ENCODE measurements around the gene ACAT2.
"Not testable (repeated sequence)": the region's sequence is repeated elsewhere in the genome, so short reads cannot be mapped to it uniquely, and the experiment has no call there.

ACAT2 gene

DNA sequence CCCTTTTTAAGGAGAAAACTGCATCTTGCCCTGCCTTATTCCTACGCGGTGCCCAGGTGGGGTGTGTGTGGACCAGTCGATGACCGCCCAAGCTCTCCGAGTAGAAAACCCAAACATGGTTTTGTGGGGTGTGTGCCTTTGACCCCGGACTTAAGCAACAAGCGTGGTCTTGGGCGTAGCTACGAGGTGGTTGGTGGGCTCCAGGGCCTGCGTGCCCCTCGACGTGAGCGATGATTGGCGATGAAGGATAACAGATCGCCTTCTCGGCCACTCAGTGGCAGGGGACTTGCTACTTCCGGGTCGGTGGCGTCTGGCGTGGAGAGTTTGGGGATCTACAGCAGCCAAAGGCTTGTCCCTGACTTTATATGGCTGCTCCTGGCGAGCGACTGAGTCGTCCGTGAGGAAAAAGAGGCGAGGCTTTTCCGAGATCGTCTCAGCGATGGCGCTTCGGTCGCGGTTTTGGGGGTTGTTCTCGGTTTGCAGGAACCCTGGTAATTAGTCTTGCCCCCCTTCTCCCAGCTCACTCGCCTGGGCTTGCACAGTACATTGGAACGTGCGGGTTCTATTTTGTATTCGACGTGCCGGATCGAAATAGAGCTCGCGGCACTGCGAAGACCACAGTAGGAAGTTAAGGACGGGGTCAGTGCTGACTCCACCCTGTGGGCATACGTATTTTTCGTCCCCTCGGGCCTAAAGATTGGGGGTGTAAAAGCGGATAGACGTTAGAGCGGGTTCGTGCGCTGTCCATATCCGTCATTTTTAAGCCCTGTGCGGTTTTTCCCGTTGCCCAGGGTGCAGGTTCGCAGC lies 28.5 kb downstream of the ACAT2 start, which contains the start of gene MRPL18:
TSS of gene MRPL18 (plus strand) at position 319 of the 807 bp plus-strand sequence. CDS start at position 440, 121 bp downstream.
- no peaks in the 10 kb centered on the region for H3K27me3 ChIP-seq (ENCODE audit: control insufficient read depth, low read length)
- H3K9me3 ChIP-seq (ENCODE audit: control insufficient read depth, insufficient read depth, low read length), result no peaks in the 10 kb centered on the region
- H3K36me3 ChIP-seq (ENCODE audit: control insufficient read depth, low read length), result peaks cover 84% of the 10 kb centered on the region
- TF ChIP-seq CTCF (IDR thresholded peaks at IDR 0.05; ENCODE audit: low read depth, low read length, poor library complexity, severe bottlenecking), result no peak
- H3K27ac ChIP-seq (ENCODE audit: low read depth, low read length), result peak within 1 kb of the TSS; percentile 84
- no peaks in the 10 kb centered on the region for H3K9me2 ChIP-seq (replicated peaks; ENCODE audit: control insufficient read depth, low read length)
- peaks cover 55% of the 10 kb centered on the region for H3K4me1 ChIP-seq (ENCODE audit: control insufficient read depth, low read length)
- peaks cover 23% of the 10 kb centered on the region for H4K20me1 ChIP-seq (ENCODE audit: control insufficient read depth, insufficient read depth, low read depth, low read length)
- H3F3A ChIP-seq (ENCODE audit: control insufficient read depth, insufficient read depth), result peaks cover 15% of the 10 kb centered on the region; the same call in 1 of the 2 replicates
- peak within 1 kb of the TSS; percentile 92 for H3K4me2 ChIP-seq (ENCODE audit: low read length)
- H3K79me2 ChIP-seq (ENCODE audit: control insufficient read depth, low read length), result peaks cover 90% of the 10 kb centered on the region
- H3K4me3 ChIP-seq (ENCODE audit: low read length), result peak within 1 kb of the TSS; percentile 97

GRCh38 chr6:159790956-159791598 lies 29.2 kb downstream of the ACAT2 start:
- Histone ChIP-seq H3K36me3 (ENCODE audit: control insufficient read depth, low read length) (peaks cover 82% of the 10 kb centered on the region), H3K9me3 (ENCODE audit: control insufficient read depth, insufficient read depth, low read length) (no peaks in the 10 kb centered on the region), H3K27ac (ENCODE audit: low read depth, low read length) (peak overlapping the region; percentile 84), H3K4me3 (ENCODE audit: low read length) (peak overlapping the region; percentile 97), H3K79me2 (ENCODE audit: control insufficient read depth, low read length) (peaks cover 87% of the 10 kb centered on the region), H3K4me1 (ENCODE audit: control insufficient read depth, low read length) (peaks cover 58% of the 10 kb centered on the region), H3F3A (ENCODE audit: control insufficient read depth, insufficient read depth) (peaks cover 10% of the 10 kb centered on the region; the same call in 1 of the 2 replicates), H4K20me1 (ENCODE audit: control insufficient read depth, insufficient read depth, low read depth, low read length) (peaks cover 19% of the 10 kb centered on the region), H3K27me3 (ENCODE audit: control insufficient read depth, low read length) (no peaks in the 10 kb centered on the region), H3K4me2 (ENCODE audit: low read length) (peak overlapping the region; percentile 63), H3K9me2 (replicated peaks; ENCODE audit: control insufficient read depth, low read length) (no peaks in the 10 kb centered on the region)
- TF ChIP-seq EZH2phosphoT487 (IDR thresholded peaks at IDR 0.05; ENCODE audit: borderline replicate concordance, low read length) (no peak), CTCF (IDR thresholded peaks at IDR 0.05; ENCODE audit: low read depth, low read length, poor library complexity, severe bottlenecking) (no peak)

DNA sequence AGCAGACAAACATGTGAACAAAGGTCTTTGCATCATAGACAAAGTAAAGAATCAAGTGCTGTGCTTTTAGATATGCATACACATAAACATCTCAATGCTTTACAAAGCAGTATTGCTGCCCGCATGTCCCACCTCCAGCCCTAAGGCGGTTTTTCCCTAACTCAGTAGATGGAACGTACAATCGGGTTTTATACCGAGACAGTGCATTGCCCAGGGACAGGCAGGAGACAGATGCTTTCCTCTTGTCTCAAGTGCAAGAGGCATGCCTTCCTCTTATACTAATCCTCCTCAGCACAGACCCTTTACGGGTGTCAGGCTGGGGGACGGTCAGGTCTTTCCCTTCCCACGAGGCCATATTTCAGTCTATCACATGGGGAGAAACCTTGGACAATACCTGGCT lies 33.1 kb downstream of the ACAT2 start:
- H4K20me1 ChIP-seq (ENCODE audit: control insufficient read depth, insufficient read depth, low read depth, low read length); H3K9me3 ChIP-seq (ENCODE audit: control insufficient read depth, insufficient read depth, low read length): not testable (repeated sequence)

DNA sequence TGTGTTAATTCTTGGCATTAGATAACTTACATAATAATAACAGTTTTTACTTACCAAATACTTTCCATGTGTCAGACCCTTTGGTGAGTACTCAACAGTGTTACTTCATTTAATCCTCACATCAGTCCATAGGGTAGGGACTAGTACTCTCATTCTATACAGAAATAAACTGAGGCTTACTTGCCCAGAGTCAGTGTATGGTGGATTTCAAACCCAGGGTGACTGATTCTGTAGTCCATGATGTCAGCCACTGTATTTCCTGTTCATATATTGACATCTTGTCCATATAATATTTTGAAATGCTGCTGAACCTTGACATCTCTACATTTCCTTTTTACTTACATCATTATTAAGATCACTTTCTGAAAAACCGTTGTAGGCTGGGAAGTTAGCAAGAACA lies 35.7 kb downstream of the ACAT2 start:
- Histone ChIP-seq H3K4me1 (ENCODE audit: control insufficient read depth, low read length) (peaks cover 26% of the 10 kb centered on the region), H3F3A (ENCODE audit: control insufficient read depth, insufficient read depth) (peaks cover 12% of the 10 kb centered on the region; the same call in 1 of the 2 replicates), H3K79me2 (ENCODE audit: control insufficient read depth, low read length) (peaks cover 32% of the 10 kb centered on the region), H3K9me2 (replicated peaks; ENCODE audit: control insufficient read depth, low read length) (no peaks in the 10 kb centered on the region), H3K4me2 (ENCODE audit: low read length) (no peak overlapping the region), H3K27me3 (ENCODE audit: control insufficient read depth, low read length) (no peaks in the 10 kb centered on the region), H3K9me3 (ENCODE audit: control insufficient read depth, insufficient read depth, low read length) (no peaks in the 10 kb centered on the region), H3K4me3 (ENCODE audit: low read length) (no peak overlapping the region), H3K27ac (ENCODE audit: low read depth, low read length) (no peak overlapping the region), H4K20me1 (ENCODE audit: control insufficient read depth, insufficient read depth, low read depth, low read length) (0 out of 2 replicates have a peak, but pooled peaks cover 3% of the 10 kb centered on the region), H3K36me3 (ENCODE audit: control insufficient read depth, low read length) (peaks cover 64% of the 10 kb centered on the region)
- TF ChIP-seq CTCF (IDR thresholded peaks at IDR 0.05; ENCODE audit: low read depth, low read length, poor library complexity, severe bottlenecking) (no peak), EZH2phosphoT487 (IDR thresholded peaks at IDR 0.05; ENCODE audit: borderline replicate concordance, low read length) (no peak)

More for the DNA sequence above, 33.1 kb downstream of the ACAT2 start:
- H3K4me2 ChIP-seq (ENCODE audit: low read length); H3F3A ChIP-seq (ENCODE audit: control insufficient read depth, insufficient read depth); H3K4me3 ChIP-seq (ENCODE audit: low read length); H3K27me3 ChIP-seq (ENCODE audit: control insufficient read depth, low read length); H3K9me2 ChIP-seq (replicated peaks; ENCODE audit: control insufficient read depth, low read length); H3K27ac ChIP-seq (ENCODE audit: low read depth, low read length): not testable (repeated sequence)
- Histone ChIP-seq H3K79me2 (ENCODE audit: control insufficient read depth, low read length) (peaks cover 56% of the 10 kb centered on the region), H3K4me1 (ENCODE audit: control insufficient read depth, low read length) (peaks cover 39% of the 10 kb centered on the region), H3K36me3 (ENCODE audit: control insufficient read depth, low read length) (peaks cover 86% of the 10 kb centered on the region)

All from DOHH2 (cell line).